A549 (cell line): ENCODE measurements around the gene MPPED1. TPM values are rescaled to one million over a fixed set of nuclear protein-coding genes. Genes with fewer than 3 reads are reported as not detected.

Source experiments
- ATAC-seq, 2 experiments: fragments of 200-7000 bp in 1 of 2; fragments of >200 bp in 1 of 2; cut with Nextera tagmentation in 1 of 2; cut with Tn5 transposase in 1 of 2; 3 replicates each; pipeline versions ENCODE4 v1.8.0 to v1.9.1; 2018 to 2020; ENCODE audit warnings: mild to moderate bottlenecking in 1 of 2, moderate library complexity in 1 of 2
- CTCF ChIA-PET: fragments of 300-600 bp; sonication (Branson Sonifier 250); formaldehyde crosslinking; extraction: SDS; loops from one replicate; lab custom pipeline; 2021; ENCODE audit warnings: antibody characterized with exemption, inconsistent platforms; lab: Yijun Ruan, JAX
- POLR2A ChIA-PET: fragments of 350-600 bp; formaldehyde crosslinking; extraction: SDS; loops from one replicate; lab custom pipeline; 2021; ENCODE audit warnings: antibody characterized with exemption, inconsistent platforms; lab: Yijun Ruan, JAX
- DNase-seq, 2 experiments: peaks; one replicate each; pipeline versions ENCODE4 v3.0.0 to v3.0.0-alpha.2; 2011 to 2016; ENCODE audit warnings: low read depth in 1 of 2, low spot score in 1 of 2
- FAIRE-seq: peaks from 2 replicates; lab custom pipeline; 2011; peaks lifted over from hg19 to GRCh38; lab: Jason Lieb, UNC
- H3K27ac ChIP-seq, 2 experiments: fragments of >200 bp; sonication (Bioruptor Twin); formaldehyde crosslinking; 3 replicates each; pipeline ENCODE4 v1.5.1; 2016 to 2017
- H3K4me1 ChIP-seq: fragments of >200 bp; sonication (Bioruptor Twin); formaldehyde crosslinking; 3 replicates; pipeline ENCODE4 v1.6.1; 2016
- H3K4me2 ChIP-seq: fragments of >200 bp; sonication (Bioruptor Twin); formaldehyde crosslinking; 3 replicates; pipeline ENCODE4 v1.6.1; 2016
- H3K4me3 ChIP-seq: fragments of >200 bp; sonication (Bioruptor Twin); formaldehyde crosslinking; 3 replicates; pipeline ENCODE4 v1.5.1; 2016
- H3K9me3 ChIP-seq: fragments of >200 bp; sonication (Bioruptor Twin); formaldehyde crosslinking; 3 replicates; pipeline ENCODE4 v1.6.1; 2016
- ATOH8 ChIP-seq: fragments of 250-450 bp; sonication (Bioruptor Pico); IDR thresholded peaks from 2 replicates; pipeline ENCODE4 v1.5.0; 2020; ENCODE audit warnings: low read depth, mild to moderate bottlenecking, moderate library complexity
- BCL3 ChIP-seq: fragments of >200 bp; sonication (Bioruptor Twin); formaldehyde crosslinking; IDR thresholded peaks from 3 replicates; pipeline ENCODE4 v1.6.1; 2016
- CBX2 ChIP-seq: fragments of 200-600 bp; sonication (generic); IDR thresholded peaks from 2 replicates; pipeline ENCODE4 v1.6.1; 2016; ENCODE audit warnings: low read depth, mild to moderate bottlenecking, borderline replicate concordance
- CHD4 ChIP-seq: fragments of 200-600 bp; sonication (generic); IDR thresholded peaks from 2 replicates; pipeline ENCODE4 v1.6.1; 2016; ENCODE audit warnings: antibody characterized with exemption, mild to moderate bottlenecking, borderline replicate concordance
- CTCF ChIP-seq: fragments of >200 bp; sonication (Bioruptor Twin); formaldehyde crosslinking; IDR thresholded peaks from 3 replicates; pipeline ENCODE4 v1.5.1; 2016
- E2F6 ChIP-seq: IDR thresholded peaks from 2 replicates; pipeline ENCODE4 v1.6.1; 2012; ENCODE audit warnings: low read depth, borderline replicate concordance
- EHF ChIP-seq: fragments of 250-450 bp; sonication (Bioruptor Pico); IDR thresholded peaks from 2 replicates; pipeline ENCODE4 v1.5.0; 2020; ENCODE audit warnings: mild to moderate bottlenecking
- EHMT2 ChIP-seq: fragments of 200-600 bp; sonication (generic); IDR thresholded peaks from 2 replicates; pipeline ENCODE4 v1.6.1; 2016; ENCODE audit warnings: antibody characterized with exemption, low read depth, mild to moderate bottlenecking, moderate library complexity
- ELK1 ChIP-seq: fragments of 150-350 bp; IDR thresholded peaks from 2 replicates; pipeline ENCODE4 v1.6.1; 2014; ENCODE audit warnings: low read depth, mild to moderate bottlenecking, low read length
- FOSB ChIP-seq: fragments of 250-450 bp; sonication (Bioruptor Pico); IDR thresholded peaks from 2 replicates; pipeline ENCODE4 v1.5.0; 2020; ENCODE audit warnings: mild to moderate bottlenecking, moderate library complexity
- FOSL2 ChIP-seq, 2 experiments: fragments of 450-650 bp in 1 of 2; fragments of >200 bp in 1 of 2; sonication (Bioruptor Twin) in 1 of 2; formaldehyde crosslinking; IDR thresholded peaks; 2 replicates each; pipeline versions ENCODE4 v1.5.0 to v1.6.1; 2016 to 2020; ENCODE audit warnings: mild to moderate bottlenecking in 1 of 2, moderate library complexity in 1 of 2
- HEYL ChIP-seq: fragments of 250-450 bp; sonication (Bioruptor Pico); IDR thresholded peaks from 2 replicates; pipeline ENCODE4 v1.8.0; 2021; ENCODE audit warnings: mild to moderate bottlenecking, moderate library complexity
- HOXA7 ChIP-seq: fragments of 250-450 bp; sonication (Bioruptor Pico); IDR thresholded peaks from 2 replicates; pipeline ENCODE4 v1.5.0; 2020; ENCODE audit warnings: mild to moderate bottlenecking, moderate library complexity
- HOXB13 ChIP-seq: fragments of 250-450 bp; sonication (Bioruptor Pico); IDR thresholded peaks from 2 replicates; pipeline ENCODE4 v1.5.0; 2020; ENCODE audit warnings: low read depth, mild to moderate bottlenecking, moderate library complexity
- JUN ChIP-seq, 2 experiments: fragments of >200 bp; sonication (Bioruptor Twin); formaldehyde crosslinking; IDR thresholded peaks; 2 replicates in 1 of 2; 3 replicates in 1 of 2; pipeline ENCODE4 v1.6.1; 2016 to 2017
- KDM5A ChIP-seq: fragments of 200-600 bp; sonication (generic); IDR thresholded peaks from 2 replicates; pipeline ENCODE4 v1.6.1; 2016; ENCODE audit warnings: antibody characterized with exemption, mild to moderate bottlenecking
- MAFK ChIP-seq: fragments of 450-650 bp; IDR thresholded peaks from 2 replicates; pipeline ENCODE4 v1.6.1; 2014; ENCODE audit not compliant: partially characterized antibody
- MYC ChIP-seq: IDR thresholded peaks from 2 replicates; pipeline ENCODE4 v1.6.1; 2012; ENCODE audit warnings: mild to moderate bottlenecking, inconsistent platforms, low read length, improper control_type of control experiment, borderline replicate concordance
- NPAS2 ChIP-seq: fragments of 250-450 bp; sonication (Bioruptor Pico); IDR thresholded peaks from 2 replicates; pipeline ENCODE4 v1.8.0; 2022; ENCODE audit warnings: mild to moderate bottlenecking, moderate library complexity, borderline replicate concordance
- POLR2AphosphoS2 ChIP-seq: conservative IDR thresholded peaks from 2 replicates; pipeline ENCODE4 v1.6.1; 2012; ENCODE audit warnings: low read length, improper control_type of control experiment, inconsistent platforms
- RARB ChIP-seq: fragments of 250-450 bp; sonication (Bioruptor Pico); IDR thresholded peaks from 2 replicates; pipeline ENCODE4 v1.8.0; 2021; ENCODE audit warnings: mild to moderate bottlenecking, moderate library complexity
- REST ChIP-seq: fragments of 200-600 bp; sonication (generic); IDR thresholded peaks from 2 replicates; pipeline ENCODE4 v1.6.1; 2016; ENCODE audit warnings: antibody characterized with exemption, mild to moderate bottlenecking, moderate library complexity
- TP53 ChIP-seq: fragments of 250-450 bp; sonication (Bioruptor Pico); IDR thresholded peaks from 2 replicates; pipeline ENCODE4 v1.5.0; 2021; ENCODE audit warnings: mild to moderate bottlenecking, moderate library complexity
- ZC3H11A ChIP-seq: fragments of 450-650 bp; IDR thresholded peaks from 2 replicates; pipeline ENCODE4 v1.6.1; 2014; ENCODE audit warnings: antibody characterized with exemption, mild to moderate bottlenecking
- ZFP36 ChIP-seq: fragments of 450-650 bp; IDR thresholded peaks from 2 replicates; pipeline ENCODE4 v1.6.1; 2014; ENCODE audit warnings: borderline replicate concordance; ENCODE audit not compliant: partially characterized antibody
- WGBS: methylation state at CpG from one replicate; pipeline ENCODE4 v1.1.6; 2017; ENCODE audit errors: missing lambda C conversion rate; 5-methylcytosine and 5-hydroxymethylcytosine counted together
- polyA plus RNA-seq, 4 experiments: library from polyadenylated mRNA; depleted of rRNA in 3 of 4; stranded (reverse); fragments of >200 nt; fragmentation: RNase III in 1 of 4; extraction: RNeasy Plus Mini Kit Qiagen cat#74134 plus additional on column Dnase treatment in 1 of 4; gene quantifications; 2 replicates in 3 of 4; 3 replicates in 1 of 4; pipeline ENCODE4 v1.2.3, GENCODE V29; 2011 to 2017

MPPED1 gene
- polyA plus RNA-seq, 2 of the 4 experiments (the other 2 are of a cell fraction) = not detected

- H3K27ac ChIP-seq = no peak overlapping the region
- no peaks in the 10 kb centered on the region for H3K4me1 ChIP-seq
- DNase-seq = no peak
- no peak for ATAC-seq
- no peak overlapping the region for H3K4me3 ChIP-seq
- ChIA-PET POLR2A (no interaction called here), CTCF (interaction anchor here (1.6 kb wide), 1 partner anchor 33 kb away, joined by 3 read pairs; no protein-coding TSS in a partner anchor)
- no peak overlapping the region for H3K4me2 ChIP-seq
- no peaks in the 10 kb centered on the region for H3K9me3 ChIP-seq
- TF ChIP-seq CTCF = no peak
- TF ChIP-seq EHMT2 = no peak
- no peak for TF ChIP-seq POLR2AphosphoS2
- no peak for TF ChIP-seq EHF (CRISPR knock-in tag)
- TF ChIP-seq E2F6 = no peak
- TF ChIP-seq FOSB (CRISPR knock-in tag) = no peak
- TF ChIP-seq BCL3 = no peak
- TF ChIP-seq HOXA7 (CRISPR knock-in tag) = no peak
- TF ChIP-seq ZC3H11A = no peak
- TF ChIP-seq JUN (IDR thresholded peaks at IDR 0.05) = no peak
- no peak for TF ChIP-seq TP53 (CRISPR knock-in tag)
- TF ChIP-seq ELK1 = no peak
- TF ChIP-seq, all 56 proteins: peak for 0
- no peak for FAIRE-seq
- 75% methylated on average over 6 of the region's 11 CpGs for WGBS
Observed at GRCh38 chr22:43423046-43423445, 11.2 kb downstream of the MPPED1 start.

GRCh38 chr22:43424201-43424600 is 12.4 kb downstream of the MPPED1 start:
- H3K27ac ChIP-seq = no peak overlapping the region
- no peak overlapping the region for H3K4me3 ChIP-seq
- 71% methylated on average over 6 of the region's 7 CpGs for WGBS
- CTCF ChIA-PET = no interaction called here
- no peak for FAIRE-seq
- no peaks in the 10 kb centered on the region for H3K9me3 ChIP-seq
- POLR2A ChIA-PET = no interaction called here
- H3K4me1 ChIP-seq = no peaks in the 10 kb centered on the region
- DNase-seq = no peak
- no peak for ATAC-seq
- H3K4me2 ChIP-seq = no peak overlapping the region
- TF ChIP-seq KDM5A (no peak), HOXB13 (CRISPR knock-in tag) (no peak), MAFK (no peak), RARB (no peak), ZFP36 (no peak), HEYL (CRISPR knock-in tag) (no peak), CTCF (no peak), CBX2 (no peak), CHD4 (no peak), ATOH8 (CRISPR knock-in tag) (no peak), FOSL2 (IDR thresholded peaks at IDR 0.05) (no peak), FOSL2 (CRISPR knock-in tag; IDR thresholded peaks at IDR 0.05) (no peak), NPAS2 (CRISPR knock-in tag) (no peak), EHF (CRISPR knock-in tag) (no peak), MYC (no peak), REST (no peak)
